Hepatocyte (in vitro differentiated cells): ENCODE measurements around the gene RASSF6. TPM values are rescaled to one million over a fixed set of nuclear protein-coding genes. Genes with fewer than 3 reads are reported as not detected.
A peak's percentile ranks its signal among the peaks of the same experiment; 100 is the strongest.
"Not testable (repeated sequence)": the region's sequence is repeated elsewhere in the genome, so short reads cannot be mapped to it uniquely, and the experiment has no call there.

Experiments
- DNase-seq: peaks from one replicate; pipeline ENCODE4 v3.0.0-alpha.2; 2016; ENCODE audit warnings: low spot score
- H2AFZ ChIP-seq: fragments of 200-600 bp; sonication (generic); 2 replicates; pipeline ENCODE4 v1.6.0; 2016; ENCODE audit warnings: antibody characterized with exemption, mild to moderate bottlenecking
- H3K27ac ChIP-seq: fragments of 200-600 bp; sonication (generic); 2 replicates; pipeline ENCODE4 v1.5.1; 2016; ENCODE audit warnings: mild to moderate bottlenecking
- H3K27me3 ChIP-seq: fragments of 200-600 bp; sonication (generic); 2 replicates; pipeline ENCODE4 v1.6.1; 2016
- H3K36me3 ChIP-seq: fragments of 200-600 bp; sonication (generic); replicated peaks from 2 replicates; pipeline ENCODE4 v1.5.1; 2016; ENCODE audit warnings: low read depth; ENCODE audit not compliant: insufficient read depth
- H3K4me1 ChIP-seq: fragments of 200-600 bp; sonication (generic); 2 replicates; pipeline ENCODE4 v1.5.1; 2016; ENCODE audit warnings: mild to moderate bottlenecking, moderate library complexity; ENCODE audit not compliant: insufficient read depth
- H3K4me2 ChIP-seq: fragments of 200-600 bp; sonication (generic); 2 replicates; pipeline ENCODE4 v1.6.0; 2016
- H3K4me3 ChIP-seq: fragments of 200-600 bp; sonication (generic); 2 replicates; pipeline ENCODE4 v1.5.1; 2016; ENCODE audit warnings: mild to moderate bottlenecking
- H3K79me2 ChIP-seq: fragments of 200-600 bp; sonication (generic); 2 replicates; pipeline ENCODE4 v1.6.0; 2017; ENCODE audit warnings: mild to moderate bottlenecking
- H3K9me2 ChIP-seq: fragments of 200-600 bp; sonication (generic); replicated peaks from 2 replicates; pipeline ENCODE4 v1.6.0; 2017; ENCODE audit warnings: mild to moderate bottlenecking; ENCODE audit not compliant: insufficient read depth
- H3K9me3 ChIP-seq: fragments of 200-600 bp; sonication (generic); 2 replicates; pipeline ENCODE4 v1.5.1; 2016; ENCODE audit warnings: low read depth, mild to moderate bottlenecking
- H4K20me1 ChIP-seq: fragments of 200-600 bp; sonication (generic); 2 replicates; pipeline ENCODE4 v1.6.0; 2016; ENCODE audit warnings: mild to moderate bottlenecking; ENCODE audit not compliant: insufficient read depth, poor library complexity, severe bottlenecking
- EZH2 ChIP-seq: fragments of 200-600 bp; sonication (generic); IDR thresholded peaks from 2 replicates; pipeline ENCODE4 v1.6.1; 2016; ENCODE audit warnings: antibody characterized with exemption, mild to moderate bottlenecking, borderline replicate concordance
- EZH2phosphoT487 ChIP-seq: fragments of 200-600 bp; sonication (generic); IDR thresholded peaks from one replicate; pipeline ENCODE4 v1.6.1; 2018; ENCODE audit warnings: antibody characterized with exemption, mild to moderate bottlenecking, low read depth, moderate library complexity; ENCODE audit not compliant: unreplicated experiment, severe bottlenecking
- WGBS: methylation state at CpG from one replicate; pipeline ENCODE4 v1.1.6; 2016; ENCODE audit warnings: low lambda C conversion rate; ENCODE audit errors: missing lambda C conversion rate; 5-methylcytosine and 5-hydroxymethylcytosine counted together
- polyA plus RNA-seq: library from polyadenylated mRNA; unstranded; fragments of >200 nt; fragmentation: Nextera tagmentation; extraction: Ambion mirVana; gene quantifications from 2 replicates; pipeline ENCODE4 v1.2.1, GENCODE V29; 2016
- total RNA-seq: library from RNA; depleted of rRNA; stranded (reverse); fragments of >200 nt; gene quantifications from 2 replicates; pipeline ENCODE4 v1.2.3, GENCODE V29; 2014
- TF ChIP-seq, protein P1 (sequence below): fragments of 200-600 bp; sonication (generic); IDR thresholded peaks from 2 replicates; pipeline ENCODE4 v1.5.1; 2016; ENCODE audit warnings: antibody characterized with exemption, mild to moderate bottlenecking; ENCODE audit not compliant: poor library complexity

Gene RASSF6
- total and polyA plus RNA-seq, 2 experiments from 2014 or later, result 2.1 to 6.5 TPM

- 53% methylated on average over 3 of the region's 3 CpGs for WGBS
- Histone ChIP-seq H3K36me3 (no peaks in the 10 kb centered on the region), H3K27me3 (no peaks in the 10 kb centered on the region), H3K4me2 (no peak overlapping the region), H3K27ac (peak overlapping the region; percentile 88), H3K9me3 (no peaks in the 10 kb centered on the region), H3K79me2 (peaks cover 2% of the 10 kb centered on the region), H4K20me1 (no peaks in the 10 kb centered on the region), H3K9me2 (no peaks in the 10 kb centered on the region), H3K4me1 (peaks cover 46% of the 10 kb centered on the region), H3K4me3 (no peak overlapping the region), H2AFZ (no peak overlapping the region)
- DNase-seq, result peak; percentile 76
- TF ChIP-seq EZH2 (no peak), EZH2phosphoT487 (no peak)
- TF ChIP-seq, protein P1, sequence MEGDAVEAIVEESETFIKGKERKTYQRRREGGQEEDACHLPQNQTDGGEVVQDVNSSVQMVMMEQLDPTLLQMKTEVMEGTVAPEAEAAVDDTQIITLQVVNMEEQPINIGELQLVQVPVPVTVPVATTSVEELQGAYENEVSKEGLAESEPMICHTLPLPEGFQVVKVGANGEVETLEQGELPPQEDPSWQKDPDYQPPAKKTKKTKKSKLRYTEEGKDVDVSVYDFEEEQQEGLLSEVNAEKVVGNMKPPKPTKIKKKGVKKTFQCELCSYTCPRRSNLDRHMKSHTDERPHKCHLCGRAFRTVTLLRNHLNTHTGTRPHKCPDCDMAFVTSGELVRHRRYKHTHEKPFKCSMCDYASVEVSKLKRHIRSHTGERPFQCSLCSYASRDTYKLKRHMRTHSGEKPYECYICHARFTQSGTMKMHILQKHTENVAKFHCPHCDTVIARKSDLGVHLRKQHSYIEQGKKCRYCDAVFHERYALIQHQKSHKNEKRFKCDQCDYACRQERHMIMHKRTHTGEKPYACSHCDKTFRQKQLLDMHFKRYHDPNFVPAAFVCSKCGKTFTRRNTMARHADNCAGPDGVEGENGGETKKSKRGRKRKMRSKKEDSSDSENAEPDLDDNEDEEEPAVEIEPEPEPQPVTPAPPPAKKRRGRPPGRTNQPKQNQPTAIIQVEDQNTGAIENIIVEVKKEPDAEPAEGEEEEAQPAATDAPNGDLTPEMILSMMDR, result no peak
Measured at GRCh38 chr4:73603271-73603710, 16.9 kb downstream of the RASSF6 start.

- Histone ChIP-seq H3K9me3 (no peaks in the 10 kb centered on the region), H3K27ac (peak overlapping the region; percentile 77), H2AFZ (no peak overlapping the region), H3K27me3 (no peaks in the 10 kb centered on the region), H3K36me3 (no peaks in the 10 kb centered on the region), H3K9me2 (no peaks in the 10 kb centered on the region), H3K4me2 (no peak overlapping the region), H4K20me1 (no peaks in the 10 kb centered on the region), H3K79me2 (peaks cover 2% of the 10 kb centered on the region), H3K4me3 (no peak overlapping the region), H3K4me1 (peaks cover 29% of the 10 kb centered on the region)
- DNase-seq, result peak; percentile 6
- TF ChIP-seq EZH2phosphoT487 (no peak), EZH2 (no peak)
- TF ChIP-seq, protein P1, result no peak
Measured at GRCh38 chr4:73600954-73601353, 19.3 kb downstream of the RASSF6 start.

DNA sequence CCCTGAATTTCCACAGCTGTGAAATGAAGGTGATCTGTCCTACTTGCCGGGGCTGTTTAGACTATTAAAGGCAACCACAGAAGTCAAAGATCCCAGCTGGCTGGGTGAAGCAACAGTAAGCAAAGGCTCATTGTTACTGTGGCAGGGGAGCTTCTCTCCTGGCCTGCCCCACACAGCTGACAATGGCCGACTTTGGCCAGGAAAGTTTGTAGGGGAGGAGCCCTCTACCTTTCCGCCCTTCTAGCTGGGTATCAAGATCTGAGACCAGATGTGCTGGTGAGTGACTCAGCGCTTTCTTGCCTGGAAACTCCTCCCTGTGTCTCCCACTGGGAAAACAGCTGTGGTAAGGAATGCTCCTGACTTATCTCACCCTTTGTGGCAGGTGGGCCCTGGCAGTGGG, 21.1 kb downstream of the RASSF6 start:
- 28% methylated on average over 4 of the region's 4 CpGs for WGBS
- H3K9me3 ChIP-seq, result no peaks in the 10 kb centered on the region
- no peaks in the 10 kb centered on the region for H3K36me3 ChIP-seq
- H4K20me1 ChIP-seq, result no peaks in the 10 kb centered on the region
- no peak overlapping the region for H3K4me3 ChIP-seq
- peaks cover 26% of the 10 kb centered on the region for H3K4me1 ChIP-seq
- peak overlapping the region; percentile 57 for H3K4me2 ChIP-seq
- no peak overlapping the region for H2AFZ ChIP-seq
- peak; percentile 84 for DNase-seq
- no peaks in the 10 kb centered on the region for H3K79me2 ChIP-seq
- H3K27me3 ChIP-seq, result no peaks in the 10 kb centered on the region
- peak overlapping the region; percentile 85 for H3K27ac ChIP-seq
- TF ChIP-seq EZH2phosphoT487 (no peak), EZH2 (no peak)
- TF ChIP-seq, protein P1, result no peak
- no peaks in the 10 kb centered on the region for H3K9me2 ChIP-seq

DNA sequence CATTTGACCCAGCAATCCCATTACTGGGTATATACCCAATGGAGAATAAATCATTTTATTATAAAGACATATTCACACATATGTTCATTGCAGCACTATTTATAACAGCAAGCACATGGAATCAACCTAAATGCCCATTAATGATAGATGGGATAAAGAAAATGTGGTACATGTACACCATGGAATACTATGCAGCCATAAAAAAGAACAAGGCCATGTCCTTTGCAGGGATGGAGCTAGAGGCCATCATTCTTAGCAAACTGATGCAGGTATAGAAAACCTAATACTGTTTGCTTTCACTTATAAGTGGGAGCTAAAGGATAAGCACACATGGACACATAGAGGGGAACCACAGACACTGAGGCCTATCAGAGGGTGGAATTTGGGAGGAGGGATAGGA, 22.6 kb downstream of the RASSF6 start:
- no peak overlapping the region for H2AFZ ChIP-seq

GRCh38 chr4:73597183-73597582, 23.1 kb downstream of the RASSF6 start:
- H3K79me2 ChIP-seq, result not testable (repeated sequence)
- peaks cover 14% of the 10 kb centered on the region for H3K4me1 ChIP-seq

More for the DNA sequence above, 22.6 kb downstream of the RASSF6 start:
- Histone ChIP-seq H3K27me3 (no peaks in the 10 kb centered on the region), H3K79me2 (no peaks in the 10 kb centered on the region), H3K36me3 (no peaks in the 10 kb centered on the region), H3K9me2 (no peaks in the 10 kb centered on the region), H3K4me3 (no peak overlapping the region), H3K4me1 (peaks cover 14% of the 10 kb centered on the region), H3K9me3 (no peaks in the 10 kb centered on the region), H4K20me1 (no peaks in the 10 kb centered on the region), H3K4me2 (no peak overlapping the region), H3K27ac (no peak overlapping the region)
- TF ChIP-seq EZH2 (no peak), EZH2phosphoT487 (no peak)
- TF ChIP-seq, protein P1, result no peak
- DNase-seq, result no peak

More at GRCh38 chr4:73597183-73597582, 23.1 kb downstream of the RASSF6 start:
- not testable (repeated sequence) for H3K4me3 ChIP-seq, H3K4me2 ChIP-seq, H3K27me3 ChIP-seq, H2AFZ ChIP-seq, H3K36me3 ChIP-seq, H3K9me2 ChIP-seq, DNase-seq, H3K9me3 ChIP-seq, H4K20me1 ChIP-seq, H3K27ac ChIP-seq
